Colonic mucosa (tissue), 4 donors: Measurements from ENCODE around the gene GRK5. TPM values are rescaled to one million over a fixed set of nuclear protein-coding genes. Genes with fewer than 3 reads are reported as not detected.

Source experiments
- DNase-seq: peaks from one replicate; pipeline ENCODE4 v3.0.0-alpha.2; 2020
- H3K27ac ChIP-seq: fragments of 200-600 bp; one replicate; pipeline ENCODE4 v1.8.0; 2021
- H3K27me3 ChIP-seq: fragments of 200-600 bp; one replicate; pipeline ENCODE4 v1.8.0; 2021
- H3K36me3 ChIP-seq: fragments of 200-600 bp; one replicate; pipeline ENCODE4 v1.8.0; 2021
- H3K4me1 ChIP-seq: fragments of 200-600 bp; one replicate; pipeline ENCODE4 v1.8.0; 2021; ENCODE audit warnings: mild to moderate bottlenecking
- H3K4me3 ChIP-seq: fragments of 200-600 bp; one replicate; pipeline ENCODE4 v1.8.0; 2021
- H3K9ac ChIP-seq, 2 donors: one replicate each; pipeline ENCODE4 v1.7.0; 2013; ENCODE audit warnings: control low read depth in 2 of 2, low read depth in 2 of 2, low read length in 2 of 2
- H3K9me3 ChIP-seq: fragments of 200-600 bp; one replicate; pipeline ENCODE4 v1.8.0; 2021
- intact Hi-C: fragments of 100-400 bp; cut with DNase I; formaldehyde crosslinking; loops from one replicate; pipeline ENCODE4 v1.14.1; 2022
- total RNA-seq, 2 donors: library from RNA; stranded (reverse); fragmentation: NEBNext Ultra II Directional in 1 of 2; extraction: Animal tissue kit (Norgen Biotek cat#: 25700) in 1 of 2; gene quantifications; one replicate each; pipeline ENCODE4 v1.2.1, GENCODE V29; 2021
- TF ChIP-seq, protein P1 (sequence below): fragments of 200-600 bp; IDR thresholded peaks from one replicate; pipeline ENCODE4 v1.8.0; 2022; ENCODE audit warnings: antibody characterized with exemption, mild to moderate bottlenecking
- donor health status: healthy.
- donor health status: DM: no; HTN: no; CAD: no.
- donor health status: DM: no; HTN: no; CAD: no.

GRK5 gene
- total RNA-seq, 2 donors from 2014 or later = 4.6 to 12.7 TPM

DNA sequence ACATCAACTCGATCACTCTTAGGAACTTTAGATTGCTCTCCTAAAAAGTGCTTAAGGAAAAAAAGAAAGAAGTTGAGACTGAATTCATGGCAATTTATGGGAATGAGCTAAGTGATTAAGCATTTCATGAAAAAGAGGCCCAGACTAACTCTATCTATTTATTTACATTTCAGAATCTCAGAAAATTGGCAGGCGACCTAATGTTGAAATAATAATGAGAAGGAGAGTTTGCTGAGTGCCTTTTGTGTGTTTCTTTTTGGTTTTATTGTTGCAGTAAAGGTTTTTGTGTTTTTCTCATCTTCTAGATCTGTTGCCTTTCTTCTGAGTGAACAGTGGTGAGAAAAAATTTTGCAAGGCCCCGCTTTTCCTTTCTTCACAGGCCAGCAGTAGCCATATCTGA lies 3.8 kb downstream of the GRK5 start:
- Histone ChIP-seq H3K27ac (peak overlapping the region; percentile 64), H3K4me1 (no peaks in the 10 kb centered on the region), H3K36me3 (no peaks in the 10 kb centered on the region), H3K9me3 (no peaks in the 10 kb centered on the region), H3K27me3 (no peaks in the 10 kb centered on the region), H3K4me3 (no peak overlapping the region), H3K9ac (no peak overlapping the region)
- intact Hi-C loops = no loop called here
- DNase-seq = no peak
- TF ChIP-seq, protein P1, sequence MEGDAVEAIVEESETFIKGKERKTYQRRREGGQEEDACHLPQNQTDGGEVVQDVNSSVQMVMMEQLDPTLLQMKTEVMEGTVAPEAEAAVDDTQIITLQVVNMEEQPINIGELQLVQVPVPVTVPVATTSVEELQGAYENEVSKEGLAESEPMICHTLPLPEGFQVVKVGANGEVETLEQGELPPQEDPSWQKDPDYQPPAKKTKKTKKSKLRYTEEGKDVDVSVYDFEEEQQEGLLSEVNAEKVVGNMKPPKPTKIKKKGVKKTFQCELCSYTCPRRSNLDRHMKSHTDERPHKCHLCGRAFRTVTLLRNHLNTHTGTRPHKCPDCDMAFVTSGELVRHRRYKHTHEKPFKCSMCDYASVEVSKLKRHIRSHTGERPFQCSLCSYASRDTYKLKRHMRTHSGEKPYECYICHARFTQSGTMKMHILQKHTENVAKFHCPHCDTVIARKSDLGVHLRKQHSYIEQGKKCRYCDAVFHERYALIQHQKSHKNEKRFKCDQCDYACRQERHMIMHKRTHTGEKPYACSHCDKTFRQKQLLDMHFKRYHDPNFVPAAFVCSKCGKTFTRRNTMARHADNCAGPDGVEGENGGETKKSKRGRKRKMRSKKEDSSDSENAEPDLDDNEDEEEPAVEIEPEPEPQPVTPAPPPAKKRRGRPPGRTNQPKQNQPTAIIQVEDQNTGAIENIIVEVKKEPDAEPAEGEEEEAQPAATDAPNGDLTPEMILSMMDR = no peak

DNA sequence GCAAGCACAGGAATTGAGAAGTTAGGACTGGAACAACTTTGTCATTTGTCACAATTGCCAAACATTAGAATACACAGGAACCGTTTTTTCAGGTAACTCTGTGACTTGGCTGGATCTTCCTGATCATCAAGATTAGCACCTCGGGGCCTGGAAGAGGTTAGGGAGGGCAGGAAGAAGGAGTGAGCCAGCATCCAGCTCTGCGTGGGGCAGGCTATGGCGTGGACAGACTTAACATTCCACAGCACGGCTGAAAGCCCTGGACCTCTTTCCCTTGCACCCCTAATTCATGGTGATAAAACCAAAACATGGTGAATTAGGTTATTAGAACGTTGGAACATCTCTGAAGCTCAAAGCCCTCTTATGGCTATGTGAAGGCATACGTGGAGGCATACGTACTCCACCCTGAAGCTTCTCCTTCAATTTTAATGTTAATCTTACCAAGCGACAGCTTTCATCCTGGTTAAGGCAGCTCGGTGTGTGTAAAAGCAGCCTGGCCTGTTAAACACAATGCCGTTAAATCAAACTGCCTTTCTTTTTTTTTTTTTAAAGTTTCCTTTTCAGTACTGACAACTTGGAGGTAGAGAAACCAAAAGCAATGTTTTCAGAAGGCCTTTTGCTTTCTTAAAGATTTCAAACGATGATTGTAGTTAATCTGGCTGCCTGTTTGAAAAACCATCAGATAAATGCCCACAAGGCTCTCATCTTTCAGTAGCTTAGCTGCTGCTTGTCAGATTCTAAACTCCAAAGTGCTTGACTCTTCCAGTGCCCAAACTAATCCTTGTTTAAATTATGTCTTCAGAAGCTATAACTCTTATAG lies 4.5 kb downstream of the GRK5 start:
- Histone ChIP-seq H3K27ac (peak overlapping the region; percentile 64), H3K36me3 (no peaks in the 10 kb centered on the region), H3K4me3 (no peak overlapping the region), H3K9me3 (no peaks in the 10 kb centered on the region), H3K9ac (peak overlapping the region in 1 of 2 donors; percentile 52), H3K4me1 (no peaks in the 10 kb centered on the region), H3K27me3 (no peaks in the 10 kb centered on the region)
- no peak for DNase-seq
- intact Hi-C loops = no loop called here
- TF ChIP-seq, protein P1 = no peak

DNA sequence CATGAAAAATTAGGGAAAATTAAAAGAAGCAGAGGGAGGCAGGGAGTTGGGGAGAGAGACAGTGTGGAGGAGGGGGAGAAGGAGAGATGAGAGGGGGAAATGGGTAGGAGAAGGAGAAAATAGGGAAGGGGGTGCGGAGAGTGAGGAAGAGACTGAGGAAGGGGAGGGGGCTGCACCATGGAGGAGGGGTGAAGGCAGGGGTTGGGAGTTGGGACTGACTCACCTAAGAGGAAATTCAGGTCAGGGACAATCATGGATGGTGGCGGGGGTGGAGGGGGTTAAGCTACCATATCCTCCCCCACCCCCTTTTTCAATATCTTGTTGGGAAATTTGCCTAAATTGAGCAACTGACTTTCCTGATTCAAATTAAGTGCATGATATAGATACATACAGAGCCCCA lies 8.0 kb downstream of the GRK5 start:
- no peaks in the 10 kb centered on the region for H3K9me3 ChIP-seq
- no peak overlapping the region for H3K27ac ChIP-seq
- intact Hi-C loops = no loop called here
- no peak for DNase-seq
- H3K9ac ChIP-seq = no peak overlapping the region
- H3K27me3 ChIP-seq = no peaks in the 10 kb centered on the region
- TF ChIP-seq, protein P1 = no peak
- no peaks in the 10 kb centered on the region for H3K36me3 ChIP-seq
- no peaks in the 10 kb centered on the region for H3K4me1 ChIP-seq
- no peak overlapping the region for H3K4me3 ChIP-seq

DNA sequence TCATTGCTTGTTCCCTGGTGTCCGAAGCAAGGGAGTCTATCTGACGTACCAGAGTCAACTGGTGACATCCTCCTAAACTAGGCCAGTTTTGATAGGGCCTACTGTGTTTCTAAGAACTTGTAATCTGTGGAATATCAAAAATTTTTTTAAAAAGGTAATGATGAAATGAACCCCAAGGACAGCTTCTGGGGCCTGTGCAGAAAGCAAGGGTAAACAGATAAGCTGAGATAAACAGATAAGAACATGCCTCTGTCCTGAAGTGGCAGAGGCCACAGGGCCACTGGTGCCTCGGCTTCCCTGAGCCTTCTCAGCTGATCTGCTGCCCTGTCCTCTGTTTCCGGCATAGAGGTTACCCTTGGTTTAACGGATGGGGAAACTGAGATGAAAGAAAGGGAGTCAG lies 8.8 kb downstream of the GRK5 start:
- no peaks in the 10 kb centered on the region for H3K36me3 ChIP-seq
- no peaks in the 10 kb centered on the region for H3K27me3 ChIP-seq
- no peaks in the 10 kb centered on the region for H3K4me1 ChIP-seq
- no peak overlapping the region for H3K4me3 ChIP-seq
- DNase-seq = no peak
- no peaks in the 10 kb centered on the region for H3K9me3 ChIP-seq
- no peak overlapping the region for H3K27ac ChIP-seq
- intact Hi-C loops = no loop called here
- TF ChIP-seq, protein P1 = no peak
- no peak overlapping the region for H3K9ac ChIP-seq

DNA sequence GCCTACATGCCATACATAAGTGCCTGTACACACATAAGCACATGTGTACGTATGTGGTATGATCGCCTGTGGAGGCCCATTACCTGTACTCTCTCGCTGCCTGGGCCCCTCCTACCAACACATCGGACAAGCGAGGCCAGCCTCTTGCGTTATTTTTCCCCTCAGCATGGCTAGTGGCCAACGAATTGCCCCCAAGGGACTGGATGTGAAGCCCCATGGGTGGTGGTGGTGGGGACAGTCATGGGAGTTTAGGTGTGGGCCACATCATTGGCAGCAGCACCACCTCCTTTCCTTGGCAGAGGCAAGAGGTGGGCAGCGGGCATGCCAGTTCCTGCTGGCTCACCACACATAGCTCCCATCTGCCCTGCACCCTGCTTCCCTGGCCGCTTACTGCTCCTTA lies 10.0 kb downstream of the GRK5 start:
- Histone ChIP-seq H3K4me1 (peaks cover 1% of the 10 kb centered on the region), H3K9me3 (no peaks in the 10 kb centered on the region), H3K4me3 (no peak overlapping the region), H3K9ac (no peak overlapping the region), H3K27me3 (no peaks in the 10 kb centered on the region), H3K36me3 (no peaks in the 10 kb centered on the region), H3K27ac (no peak overlapping the region)
- intact Hi-C loops = no loop called here
- TF ChIP-seq, protein P1 = no peak
- DNase-seq = no peak
